Measurements from ENCODE around the gene NARF.
"Not testable (repeated sequence)": the region's sequence is repeated elsewhere in the genome, so short reads cannot be mapped to it uniquely, and the experiment has no call there.

NARF gene

DNA sequence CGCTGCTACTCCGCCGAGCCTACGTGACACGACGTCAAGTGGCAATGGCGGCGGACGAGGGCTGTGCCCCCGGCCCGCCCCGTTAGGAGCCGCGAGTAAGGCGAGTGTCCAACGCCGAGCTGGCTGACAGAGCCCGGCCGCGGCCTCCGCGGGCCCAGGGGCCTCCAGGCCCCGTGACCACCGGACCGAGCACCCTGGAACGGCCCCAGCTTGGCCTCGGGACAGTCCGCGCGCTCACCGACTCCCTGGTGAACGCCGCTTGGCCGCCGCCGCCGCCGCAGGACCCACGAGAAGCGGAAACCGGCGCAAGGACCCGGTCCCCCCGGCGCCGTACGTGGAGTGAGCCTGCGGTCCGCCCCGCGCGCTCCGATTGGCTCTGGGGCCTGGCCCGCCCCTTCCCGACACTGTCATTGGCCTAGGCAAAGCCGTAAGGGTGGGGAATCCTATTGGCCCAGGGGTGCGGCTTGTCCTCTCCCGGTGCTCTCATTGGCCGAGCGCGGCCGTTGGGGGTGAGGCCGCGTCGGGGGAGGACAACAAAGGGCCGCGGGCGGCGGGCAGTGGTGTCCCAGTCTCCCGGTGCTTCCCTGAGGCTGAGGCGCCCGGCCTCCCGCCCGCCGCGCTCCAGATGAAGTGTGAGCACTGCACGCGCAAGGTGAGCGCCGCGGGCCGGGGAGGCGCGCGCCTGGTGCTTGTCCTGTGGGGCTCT, at the start of gene NARF:
Gene NARF, plus strand, starts transcription at position 563 of the 706 bp plus-strand sequence. Its CDS starts 63 bp downstream, at position 626.
- peak; percentile 88 for DNase-seq

DNA sequence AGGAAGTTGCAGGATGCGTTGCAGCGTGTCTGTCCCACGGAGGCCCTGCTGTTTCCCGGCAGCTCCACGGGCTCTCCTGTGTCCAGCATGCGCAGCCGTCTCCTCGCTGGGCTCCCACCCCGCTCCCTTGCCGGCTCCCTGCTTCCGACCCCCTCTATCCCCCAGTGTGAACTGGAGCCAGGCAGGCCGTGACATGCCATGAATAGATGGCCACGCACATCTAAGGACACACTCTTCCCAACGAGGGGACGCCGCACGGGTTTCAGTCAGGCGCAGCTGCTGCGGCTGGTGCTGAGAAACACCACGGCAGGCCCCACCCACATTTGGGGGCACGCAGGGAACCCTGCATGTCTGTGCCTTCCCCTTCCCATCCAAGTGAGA, 49.6 kb upstream of the NARF start:
- DNase-seq = no peak

DNA sequence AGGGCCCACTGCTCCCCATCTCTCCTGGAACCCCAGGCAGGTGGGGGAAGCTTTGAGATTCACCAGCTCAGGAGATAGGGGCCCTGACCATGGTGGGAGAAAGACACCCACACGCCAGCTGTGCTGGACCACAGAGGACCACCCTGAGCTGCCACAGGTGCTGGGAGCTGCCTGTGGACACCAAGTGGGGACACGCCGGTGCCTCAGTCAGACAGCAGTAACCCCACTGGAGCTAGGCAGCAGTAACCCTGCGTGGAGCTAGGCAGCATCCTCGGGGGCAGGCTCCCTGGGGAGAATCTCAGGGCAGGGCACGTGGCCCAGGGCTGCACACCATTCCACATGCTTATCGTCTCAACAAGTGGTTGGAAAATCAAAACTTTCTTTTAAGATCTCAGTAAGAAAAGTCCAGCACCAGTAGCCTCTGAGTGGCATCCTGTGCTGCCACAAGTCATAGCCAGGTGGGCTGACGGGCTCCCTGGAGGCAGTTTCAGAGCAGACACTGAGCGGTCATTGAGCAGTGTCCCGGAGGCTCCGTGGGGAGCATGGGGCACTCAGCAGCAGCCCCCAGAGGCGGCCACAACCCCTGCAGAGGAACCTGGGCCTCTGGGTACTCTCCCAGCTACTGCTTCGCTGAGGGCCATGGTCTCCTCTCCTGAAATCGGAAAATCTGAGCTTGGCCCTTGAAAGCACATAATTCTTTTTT, 48.4 kb upstream of the NARF start:
- no peak for DNase-seq

DNA sequence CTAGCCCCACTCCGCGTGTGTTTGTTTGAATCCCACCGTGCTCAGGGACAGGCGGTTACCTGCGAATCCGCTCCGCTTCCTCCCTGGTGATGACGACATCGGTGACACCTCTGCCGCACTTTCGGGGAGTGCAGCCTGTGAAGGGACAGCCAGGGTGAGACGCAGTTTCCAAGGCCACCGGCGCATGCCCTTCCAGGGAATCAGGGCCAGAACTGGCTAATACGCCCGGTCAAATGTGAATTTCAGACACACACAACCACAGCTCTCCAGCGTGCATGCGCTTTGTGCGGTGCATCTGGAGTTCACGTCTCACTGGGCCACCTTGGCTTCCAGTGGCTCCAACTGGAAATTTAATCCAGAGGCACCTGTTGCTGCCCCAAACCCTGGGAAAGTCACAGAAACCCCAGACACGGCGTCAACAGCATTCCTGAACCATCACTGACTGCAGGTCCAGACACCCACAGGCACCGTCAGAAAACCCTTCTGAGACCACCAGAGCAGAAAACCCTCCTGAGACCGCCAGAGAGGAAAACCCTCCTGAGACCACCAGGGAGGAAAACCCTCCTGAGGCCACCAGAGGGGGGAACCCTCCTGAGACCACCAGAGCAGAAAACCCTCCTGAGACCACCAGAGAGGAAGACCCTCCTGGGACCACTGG, 47.0 kb upstream of the NARF start:
- DNase-seq = no peak

DNA sequence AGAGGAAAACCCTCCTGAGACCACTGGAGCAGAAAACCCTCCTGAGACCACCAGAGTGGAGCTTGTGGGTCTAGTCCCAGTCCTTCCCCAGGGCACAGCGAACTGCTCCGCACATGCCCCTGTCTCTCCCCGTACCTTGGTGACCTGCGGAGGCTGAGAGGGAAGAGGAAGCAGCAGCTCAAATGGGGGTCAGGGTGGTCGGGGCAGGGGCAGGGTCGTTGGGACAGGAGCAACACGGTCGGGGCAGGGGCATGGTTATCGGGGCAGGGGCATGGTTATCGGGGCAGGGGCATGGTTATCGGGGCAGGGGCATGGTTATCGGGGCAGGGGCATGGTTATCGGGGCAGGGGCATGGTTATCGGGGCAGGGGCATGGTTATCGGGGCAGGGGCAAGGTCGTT, 46.5 kb upstream of the NARF start:
- not testable (repeated sequence) for DNase-seq

DNA sequence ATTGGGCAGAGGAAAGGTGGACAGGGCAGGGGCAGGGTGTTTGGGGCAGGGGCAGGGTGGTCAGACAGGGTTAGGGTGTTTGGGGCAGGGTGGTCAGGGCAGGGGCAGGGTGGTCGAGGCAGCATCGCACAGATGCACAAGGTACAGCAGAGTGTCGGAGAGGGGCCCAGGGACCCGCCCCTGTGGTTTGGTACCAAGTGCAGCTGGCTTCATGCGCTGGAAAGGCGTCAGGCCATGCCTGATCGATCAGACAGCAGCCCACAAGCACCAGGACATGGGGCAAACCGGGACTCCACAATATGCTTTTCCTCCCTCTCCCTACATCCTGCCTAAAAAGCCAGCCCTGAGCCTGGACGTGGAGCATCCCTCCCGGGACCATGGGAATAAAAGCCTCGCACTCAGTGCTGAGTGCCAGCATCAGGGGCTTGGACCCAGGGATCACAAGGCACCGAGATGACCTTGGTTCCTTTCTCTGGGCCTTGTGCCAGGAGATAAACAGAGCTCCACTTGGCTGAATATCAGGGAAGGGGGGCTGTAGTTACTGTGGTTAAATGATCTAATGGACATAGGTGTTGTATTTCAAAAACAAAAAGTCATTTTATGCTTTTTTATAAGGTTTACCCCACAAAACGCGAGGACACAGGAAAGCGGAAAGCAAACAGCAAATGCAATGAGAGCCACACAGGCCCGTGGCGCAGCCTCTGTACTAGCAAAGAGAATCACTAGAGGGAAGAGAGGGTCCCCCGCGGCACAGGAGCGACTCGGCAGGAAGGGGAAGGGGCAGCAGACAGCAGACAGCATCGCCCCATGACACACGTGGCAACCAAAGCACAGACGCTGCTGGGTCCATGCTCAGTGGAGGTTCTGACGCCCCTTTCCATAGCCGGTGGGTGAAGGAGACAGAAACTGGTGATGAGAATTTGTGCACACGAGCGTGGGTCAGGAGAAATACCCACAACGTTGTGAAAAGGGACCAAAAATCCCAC, 45.7 kb upstream of the NARF start:
- DNase-seq = no peak

DNA sequence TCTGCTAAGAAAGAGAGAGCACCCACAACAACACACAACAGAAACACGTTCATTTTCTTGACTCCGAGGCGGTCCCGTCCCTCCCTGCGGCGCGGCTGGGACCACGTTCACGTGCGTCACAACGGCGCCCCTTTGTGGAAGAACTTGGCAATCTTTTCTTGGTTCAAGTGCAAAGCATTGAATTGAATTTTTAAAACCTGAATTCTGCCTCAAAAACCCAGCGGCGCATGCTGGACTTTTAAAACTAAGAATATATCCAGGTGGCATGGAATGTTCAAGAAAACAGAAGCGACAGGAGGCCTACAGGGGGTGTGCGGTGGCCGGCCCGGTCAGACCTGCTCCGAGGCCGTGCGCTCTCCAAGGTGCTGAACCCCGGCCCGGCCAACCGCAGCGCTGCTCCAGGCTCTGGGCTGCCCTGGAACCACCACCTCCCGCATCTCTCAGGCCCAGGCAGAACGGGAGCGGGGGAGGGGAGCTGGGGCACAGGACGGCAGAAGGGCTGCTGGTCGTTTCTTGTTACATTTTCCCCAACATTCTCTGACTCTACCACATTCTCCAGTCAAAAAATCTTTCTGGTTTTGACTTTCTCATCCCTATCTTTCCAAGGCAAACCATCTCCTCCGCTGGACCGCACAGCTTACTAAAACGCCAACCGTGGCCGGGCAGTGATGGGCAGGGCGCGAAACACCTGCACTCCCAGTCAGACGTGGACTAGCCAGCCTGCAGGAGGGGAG, 43.8 kb upstream of the NARF start:
- DNase-seq = peak; percentile 84

DNA sequence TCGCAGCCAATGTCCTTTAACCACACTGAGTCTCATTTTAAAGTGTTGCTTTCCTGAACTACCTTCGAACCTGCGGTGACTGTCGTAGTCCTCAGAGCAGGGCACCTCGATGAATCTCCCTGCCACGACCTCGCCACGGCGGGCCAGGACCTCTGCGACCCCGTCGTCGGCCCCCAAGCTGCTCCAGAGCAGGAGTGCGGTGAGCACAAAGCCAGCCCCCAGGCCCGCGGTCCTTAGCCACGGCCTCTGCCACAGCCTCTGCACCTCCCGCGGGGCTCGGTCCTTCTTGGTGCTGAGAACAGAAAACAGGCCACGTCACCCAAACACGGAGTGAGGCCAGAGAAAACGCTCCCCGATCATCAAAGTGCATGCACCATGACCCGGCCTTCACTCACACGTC, 43.2 kb upstream of the NARF start:
- no peak for DNase-seq

DNA sequence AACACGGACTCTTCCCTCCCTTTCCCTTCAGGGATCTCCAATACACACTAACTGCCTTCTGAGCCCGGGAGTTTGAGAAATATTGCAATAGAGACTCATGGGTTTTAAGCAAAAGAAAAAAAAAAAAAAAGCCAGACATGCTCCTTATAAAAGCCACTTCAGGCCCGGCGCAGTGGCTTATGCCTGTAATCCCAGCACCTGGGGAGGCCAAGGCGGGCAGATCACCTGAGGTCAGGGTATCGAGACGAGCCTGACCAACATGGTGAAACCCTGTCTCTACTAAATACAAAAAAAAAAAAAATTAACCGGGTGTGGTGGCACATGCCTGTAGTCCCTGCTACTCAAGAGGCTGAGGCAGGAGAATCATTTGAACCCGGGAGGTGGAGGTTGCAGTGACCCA, 42.8 kb upstream of the NARF start:
- no peak for DNase-seq

DNA sequence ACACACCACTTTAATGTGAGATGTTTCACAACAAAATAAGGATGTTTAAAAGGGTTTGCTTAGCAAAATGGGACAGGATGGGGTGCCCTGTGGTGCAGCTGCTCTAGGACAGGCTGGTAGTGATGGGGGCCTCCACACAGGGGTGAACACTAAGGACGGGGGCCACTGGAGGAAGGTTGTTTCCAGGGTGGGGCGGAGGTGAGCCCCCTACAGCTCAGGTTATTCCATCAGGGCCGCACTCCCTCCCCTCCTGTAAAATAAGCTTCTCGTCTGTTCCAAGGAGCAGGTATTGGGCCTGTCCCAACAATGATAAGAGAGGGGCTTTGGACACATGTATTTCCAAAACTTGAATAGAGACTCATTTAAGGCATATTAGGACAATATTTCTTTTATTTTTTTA, 42.3 kb upstream of the NARF start:
- DNase-seq = no peak

DNA sequence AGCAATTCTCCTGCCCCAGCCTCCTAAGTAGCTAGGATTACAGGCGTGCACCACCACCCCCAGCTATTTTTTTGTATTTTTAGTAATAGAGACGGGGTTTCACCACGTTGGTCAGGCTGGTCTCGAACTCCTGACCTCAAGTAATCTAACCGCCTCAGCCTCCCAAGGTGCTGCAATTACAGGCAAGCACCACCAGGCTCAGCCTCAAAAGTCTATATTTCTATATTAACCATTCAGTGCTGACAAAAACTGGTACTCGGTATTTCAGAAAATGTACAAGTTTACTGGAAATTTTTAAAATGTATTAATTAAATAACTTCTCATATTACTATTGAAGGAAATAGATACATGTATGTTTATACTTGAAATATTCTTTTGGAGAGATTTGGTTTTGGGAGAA, 41.8 kb upstream of the NARF start:
- DNase-seq = no peak

DNA sequence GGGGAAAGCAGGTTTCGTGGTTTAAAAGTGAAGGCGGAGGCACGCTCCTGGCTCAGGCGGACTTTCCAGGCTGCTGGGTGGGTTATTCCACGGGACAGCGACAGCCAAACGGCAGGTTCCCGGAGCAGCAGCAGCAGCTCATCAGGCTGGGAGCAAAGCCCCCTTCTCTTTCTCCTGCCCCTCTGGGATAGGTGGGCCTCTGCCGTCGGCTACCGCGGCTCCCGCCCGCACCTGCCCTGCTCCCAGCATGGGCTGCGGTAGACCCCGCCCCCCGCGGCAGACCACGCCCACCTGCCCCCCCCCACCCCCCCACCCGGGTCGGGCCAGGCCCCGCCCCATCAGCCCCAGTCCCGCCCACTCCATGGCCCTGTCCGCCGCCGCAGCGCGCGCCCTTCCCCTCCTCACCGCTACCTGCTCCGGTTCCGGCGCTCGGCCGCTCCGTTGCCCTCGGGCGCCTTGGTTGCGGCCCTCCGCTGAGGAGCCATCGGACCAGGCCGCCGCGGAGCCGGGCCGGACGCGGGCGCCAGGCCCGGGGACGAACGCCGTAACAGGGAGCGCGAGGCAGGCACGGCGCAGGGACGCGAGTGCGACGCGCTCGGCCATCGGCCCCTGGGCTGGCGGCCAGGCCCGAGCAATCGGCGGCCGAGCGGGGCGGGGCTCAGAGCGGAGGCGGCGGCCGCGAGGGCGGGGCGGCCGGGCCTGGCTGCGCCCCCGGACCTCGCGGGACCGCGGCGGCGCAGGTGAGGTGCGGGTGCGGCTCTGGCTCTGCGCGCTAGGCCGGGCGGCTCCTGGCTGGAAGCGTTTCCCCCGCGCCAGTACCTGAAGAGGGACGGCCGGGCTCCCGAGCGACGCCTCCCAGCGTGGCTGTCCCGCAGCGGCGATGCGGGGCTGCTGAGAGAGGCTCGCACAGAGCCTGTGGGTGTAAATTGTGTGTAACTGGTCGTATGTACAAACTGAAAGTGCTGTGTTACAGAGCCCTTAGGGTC, 40.2 kb upstream of the NARF start, which contains the start of the genes HEXD and OGFOD3:
Gene HEXD, plus strand, starts transcription at position 347 of the 986 bp plus-strand sequence. CDS start 1,453 bp downstream, outside the sequence.
Gene OGFOD3, minus strand, starts transcription at position 586 of the 986 bp plus-strand sequence. Its CDS starts 101 bp downstream, at position 485.
- peak; percentile 85 for DNase-seq

DNA sequence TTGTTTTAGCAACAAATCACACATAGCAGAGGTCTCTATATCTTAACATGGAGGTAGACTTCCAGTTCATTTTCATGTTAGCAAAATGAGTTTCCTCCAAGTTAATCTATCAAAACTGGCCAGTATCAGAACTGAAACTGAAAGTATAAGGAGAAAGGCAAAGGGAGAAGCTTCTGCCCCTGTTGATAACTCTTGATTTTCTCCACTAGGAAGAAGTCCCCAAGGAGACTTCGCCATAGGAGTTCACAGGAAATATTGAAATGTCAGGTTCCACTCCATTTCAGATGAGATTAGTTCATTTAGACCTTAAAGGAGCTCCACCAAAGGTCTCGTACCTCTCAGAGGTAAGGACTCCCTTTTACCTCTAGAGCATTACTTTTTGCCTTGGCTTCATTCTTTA, 39.0 kb upstream of the NARF start:
- DNase-seq = no peak

DNA sequence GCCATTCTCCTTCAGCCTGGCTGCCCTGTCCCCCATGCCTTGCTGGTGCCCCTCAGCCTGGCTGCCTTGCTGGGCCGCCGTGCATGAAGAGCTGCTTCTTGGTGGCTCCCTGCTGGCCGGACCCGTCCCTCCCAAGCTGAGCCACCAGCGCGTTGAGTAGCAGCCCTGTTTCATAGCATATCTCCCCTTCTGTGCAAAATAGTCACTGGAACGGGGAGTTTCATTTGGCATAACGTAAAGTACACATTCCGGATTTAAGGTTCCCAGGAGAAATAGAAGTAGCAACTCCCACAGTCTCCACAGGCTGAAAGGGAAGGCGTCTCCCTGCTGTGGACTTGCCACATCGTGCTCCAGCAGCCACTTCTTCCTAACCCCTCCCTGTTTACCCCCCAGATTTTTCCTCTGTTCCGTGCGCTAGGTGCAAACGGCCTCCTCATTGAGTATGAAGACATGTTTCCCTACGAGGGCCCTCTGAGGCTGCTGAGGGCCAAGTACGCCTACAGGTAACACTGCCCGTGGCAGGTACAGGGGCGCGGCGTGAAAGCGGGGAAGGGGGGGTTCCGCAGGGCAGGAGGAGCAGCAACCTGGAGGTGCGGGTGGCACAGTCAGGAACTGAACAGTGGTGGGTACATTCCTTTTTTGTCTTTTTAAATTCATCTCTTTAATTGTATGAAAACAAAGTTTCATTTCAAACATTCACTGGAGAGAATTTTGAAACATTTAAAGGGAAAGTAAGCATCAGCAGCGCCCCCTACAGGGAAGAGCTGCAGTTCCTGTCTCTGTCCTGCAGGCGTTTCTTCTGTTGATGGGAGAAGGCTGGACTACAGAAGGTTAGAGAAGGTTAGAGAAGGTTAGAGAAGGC, 34.3 kb upstream of the NARF start:
- DNase-seq = no peak

DNA sequence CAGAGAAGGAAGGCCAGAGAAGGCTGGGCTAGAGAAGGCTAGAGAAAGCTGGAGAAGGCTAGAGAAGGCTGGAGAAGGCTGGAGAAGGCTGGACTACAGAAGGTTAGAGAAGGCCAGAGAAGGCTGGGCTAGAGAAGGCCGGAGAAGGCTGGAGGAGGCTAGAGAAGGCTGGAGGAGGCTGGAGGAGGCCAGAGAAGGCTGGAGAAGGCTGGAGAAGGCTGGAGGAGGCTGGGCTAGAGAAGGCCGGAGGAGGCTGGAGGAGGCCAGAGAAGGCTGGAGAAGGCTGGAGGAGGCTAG, 33.7 kb upstream of the NARF start:
- no peak for DNase-seq

DNA sequence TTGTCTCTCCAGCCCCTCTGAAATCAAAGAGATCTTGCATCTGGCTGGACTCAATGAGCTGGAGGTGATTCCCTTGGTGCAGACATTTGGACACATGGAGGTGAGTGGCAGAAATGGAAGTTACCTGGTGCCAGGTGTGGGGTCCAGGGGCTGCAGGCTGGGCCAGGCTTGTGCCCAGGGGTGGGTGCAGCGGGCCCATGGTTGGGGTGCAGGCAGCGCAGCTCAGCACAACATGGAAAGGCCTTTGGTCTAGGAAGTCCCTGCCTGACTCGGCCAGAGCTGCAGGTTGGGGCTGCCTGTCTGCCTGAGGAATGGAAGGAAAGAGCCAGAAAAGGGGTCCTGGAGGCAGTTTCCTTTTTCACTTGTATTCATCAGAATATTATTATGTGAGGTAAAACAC, 30.0 kb upstream of the NARF start:
- DNase-seq = no peak

DNA sequence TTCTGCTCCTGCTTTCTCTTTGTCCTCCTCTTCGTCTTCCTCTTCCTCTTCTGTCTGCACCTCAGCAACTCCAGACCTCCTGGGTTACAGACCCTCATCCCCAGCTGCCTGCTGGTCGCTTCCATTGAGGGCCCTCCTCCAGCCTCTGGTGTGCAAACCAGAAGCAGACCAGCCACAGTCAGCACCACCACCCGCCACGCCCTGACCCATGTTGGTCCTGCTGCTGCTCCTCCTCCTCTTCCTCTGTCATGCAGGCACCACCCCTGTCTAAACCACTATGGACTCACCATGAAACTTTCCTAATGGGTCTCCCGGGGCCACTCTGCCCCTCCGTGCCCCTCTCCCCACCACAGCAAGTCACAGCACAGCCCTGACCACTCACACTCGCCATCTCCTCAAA, 28.7 kb upstream of the NARF start:
- no peak for DNase-seq

DNA sequence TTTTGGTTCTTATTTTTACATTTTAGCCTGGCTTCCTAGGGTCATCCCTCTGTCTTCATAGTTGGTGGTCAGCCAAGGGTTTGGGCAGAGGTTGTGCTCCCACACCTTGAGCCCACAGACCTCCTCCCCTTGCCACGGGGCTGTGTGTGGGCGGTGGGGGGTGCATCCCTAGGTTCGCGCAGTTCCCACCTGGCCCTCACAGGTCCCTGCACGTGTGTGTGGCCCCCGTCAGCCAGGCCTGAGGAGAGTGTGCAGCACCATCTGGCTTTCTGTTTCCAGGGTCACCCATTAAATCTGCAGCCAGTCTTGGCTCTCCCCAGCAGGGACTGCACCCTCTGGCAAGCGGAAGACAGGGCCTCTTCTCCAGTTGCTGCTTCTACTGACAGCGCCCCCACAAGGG, 26.5 kb upstream of the NARF start:
- no peak for DNase-seq

DNA sequence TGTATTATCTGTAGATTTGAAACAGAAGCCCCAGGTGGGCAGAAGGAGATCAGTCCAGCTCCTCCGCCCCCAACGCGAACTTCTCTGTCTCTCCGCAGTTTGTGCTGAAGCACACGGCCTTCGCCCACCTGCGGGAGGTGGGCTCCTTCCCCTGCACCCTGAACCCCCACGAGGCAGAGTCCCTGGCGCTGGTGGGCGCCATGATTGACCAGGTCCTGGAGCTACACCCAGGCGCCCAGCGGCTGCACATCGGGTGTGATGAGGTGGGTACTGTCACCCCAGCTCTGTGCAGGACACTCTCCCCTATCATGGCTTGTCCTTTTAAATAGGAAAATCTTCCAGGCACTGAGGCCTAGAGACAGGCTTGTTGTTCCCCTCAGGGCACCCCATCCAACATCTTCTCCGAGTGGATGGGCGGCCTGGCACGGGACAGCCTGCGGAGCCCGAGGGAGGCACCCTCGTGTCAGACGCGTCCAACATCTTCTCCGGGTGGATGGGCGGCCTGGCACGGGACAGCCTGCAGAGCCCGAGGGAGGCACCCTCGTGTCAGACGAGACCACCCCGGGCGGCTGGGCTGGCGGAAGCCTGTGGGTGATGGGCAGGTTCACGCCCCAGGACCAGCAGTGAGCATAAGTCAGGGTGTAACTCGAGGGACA, 24.9 kb upstream of the NARF start:
- no peak for DNase-seq
